AG08395 (cell line): ENCODE results near the gene CYP1A2.
"Not testable (repeated sequence)": the region's sequence is repeated elsewhere in the genome, so short reads cannot be mapped to it uniquely, and the experiment has no call there.

Source experiments
- DNase-seq: peaks from one replicate; pipeline ENCODE4 v3.0.0; 2012; ENCODE audit warnings: mixed read lengths, low spot score

The CYP1A2 gene

GRCh38 chr15:74776821-74777768, 28.4 kb downstream of the CYP1A2 start:
- no peak for DNase-seq

GRCh38 chr15:74777769-74778598, 29.3 kb downstream of the CYP1A2 start:
- DNase-seq: no peak

GRCh38 chr15:74778599-74778970, 29.9 kb downstream of the CYP1A2 start:
- no peak for DNase-seq

- no peak for DNase-seq
Observed at GRCh38 chr15:74779162-74779648, 30.6 kb downstream of the CYP1A2 start.

GRCh38 chr15:74780523-74781430, 32.1 kb downstream of the CYP1A2 start:
- no peak for DNase-seq

GRCh38 chr15:74781431-74782258, 33.0 kb downstream of the CYP1A2 start, which contains the start of gene CSK:
Gene CSK, plus strand, starts transcription at chr15:74782080. Its CDS starts 16,218 bp downstream, at chr15:74798298.
- DNase-seq: peak; percentile 97

GRCh38 chr15:74782259-74783071, 33.8 kb downstream of the CYP1A2 start:
- DNase-seq: peak; percentile 39

GRCh38 chr15:74783072-74783807, 34.6 kb downstream of the CYP1A2 start:
- DNase-seq: peak; percentile 39

GRCh38 chr15:74783808-74784175, 35.1 kb downstream of the CYP1A2 start:
- no peak for DNase-seq

- DNase-seq: no peak
Observed at GRCh38 chr15:74784426-74785193, 36.0 kb downstream of the CYP1A2 start.

- DNase-seq: no peak
Observed at GRCh38 chr15:74785194-74786032, 36.8 kb downstream of the CYP1A2 start.

GRCh38 chr15:74786081-74786480, 37.4 kb downstream of the CYP1A2 start:
- DNase-seq: not testable (repeated sequence)

- DNase-seq: no peak
Observed at GRCh38 chr15:74786551-74787165, 38.0 kb downstream of the CYP1A2 start.

- peak; percentile 53 for DNase-seq
Observed at GRCh38 chr15:74787251-74788041, 38.8 kb downstream of the CYP1A2 start.

- DNase-seq: no peak
Observed at GRCh38 chr15:74788042-74788682, 39.5 kb downstream of the CYP1A2 start.
